VCaP (cell line): ENCODE measurements around the gene SAMD7.
A peak's percentile ranks its signal among the peaks of the same experiment; 100 is the strongest.

Experiments
- H3K27ac ChIP-seq: fragments of 450-650 bp; 2 replicates; pipeline ENCODE4 v1.5.1; 2017
- TF ChIP-seq, protein P1 (sequence below): fragments of 450-650 bp; conservative IDR thresholded peaks from 2 replicates; pipeline ENCODE4 v1.5.1; 2017; ENCODE audit warnings: mild to moderate bottlenecking, moderate library complexity

Gene SAMD7

DNA sequence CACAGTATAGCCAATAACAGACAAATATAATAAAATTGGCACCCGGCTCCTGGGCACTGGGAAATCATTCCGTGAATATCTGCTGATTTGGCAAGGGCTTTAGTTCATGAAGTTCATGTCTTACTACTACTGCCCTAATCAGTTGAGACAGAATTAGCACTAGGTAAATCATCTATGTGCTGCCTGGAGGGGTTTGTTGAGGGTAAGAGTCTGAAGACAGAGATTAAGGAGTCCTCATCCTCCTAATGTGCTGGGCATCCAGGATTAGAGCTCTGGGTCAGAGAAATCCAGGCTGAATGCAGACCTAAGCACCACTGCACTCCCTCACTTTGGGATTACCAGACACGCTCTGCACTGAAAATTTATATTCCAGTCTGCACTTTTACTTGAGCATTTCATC is 2.0 kb downstream of the SAMD7 start:
- TF ChIP-seq, protein P1, sequence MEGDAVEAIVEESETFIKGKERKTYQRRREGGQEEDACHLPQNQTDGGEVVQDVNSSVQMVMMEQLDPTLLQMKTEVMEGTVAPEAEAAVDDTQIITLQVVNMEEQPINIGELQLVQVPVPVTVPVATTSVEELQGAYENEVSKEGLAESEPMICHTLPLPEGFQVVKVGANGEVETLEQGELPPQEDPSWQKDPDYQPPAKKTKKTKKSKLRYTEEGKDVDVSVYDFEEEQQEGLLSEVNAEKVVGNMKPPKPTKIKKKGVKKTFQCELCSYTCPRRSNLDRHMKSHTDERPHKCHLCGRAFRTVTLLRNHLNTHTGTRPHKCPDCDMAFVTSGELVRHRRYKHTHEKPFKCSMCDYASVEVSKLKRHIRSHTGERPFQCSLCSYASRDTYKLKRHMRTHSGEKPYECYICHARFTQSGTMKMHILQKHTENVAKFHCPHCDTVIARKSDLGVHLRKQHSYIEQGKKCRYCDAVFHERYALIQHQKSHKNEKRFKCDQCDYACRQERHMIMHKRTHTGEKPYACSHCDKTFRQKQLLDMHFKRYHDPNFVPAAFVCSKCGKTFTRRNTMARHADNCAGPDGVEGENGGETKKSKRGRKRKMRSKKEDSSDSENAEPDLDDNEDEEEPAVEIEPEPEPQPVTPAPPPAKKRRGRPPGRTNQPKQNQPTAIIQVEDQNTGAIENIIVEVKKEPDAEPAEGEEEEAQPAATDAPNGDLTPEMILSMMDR: no peak

DNA sequence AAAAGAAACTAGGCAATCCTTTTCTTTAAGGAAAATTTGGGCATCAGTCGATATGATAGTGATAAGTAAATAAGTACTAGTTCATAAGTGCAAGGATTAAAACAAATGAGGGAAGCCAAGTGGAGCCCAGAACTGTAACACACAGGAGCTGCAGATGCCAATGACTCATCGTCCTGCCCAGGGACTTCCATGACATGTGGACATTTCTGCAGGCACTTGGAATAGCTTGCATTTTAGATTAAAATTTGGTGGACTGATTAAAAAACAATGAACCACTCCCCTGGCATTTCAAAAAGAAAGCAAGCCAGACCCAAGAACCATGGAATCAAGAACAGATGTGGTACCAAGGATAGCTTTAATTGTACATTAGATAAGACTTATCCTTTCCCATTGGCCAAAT is 2.9 kb downstream of the SAMD7 start:
- TF ChIP-seq, protein P1: no peak
- no peak overlapping the region for H3K27ac ChIP-seq

More for the DNA sequence above, 2.0 kb downstream of the SAMD7 start:
- no peak overlapping the region for H3K27ac ChIP-seq

DNA sequence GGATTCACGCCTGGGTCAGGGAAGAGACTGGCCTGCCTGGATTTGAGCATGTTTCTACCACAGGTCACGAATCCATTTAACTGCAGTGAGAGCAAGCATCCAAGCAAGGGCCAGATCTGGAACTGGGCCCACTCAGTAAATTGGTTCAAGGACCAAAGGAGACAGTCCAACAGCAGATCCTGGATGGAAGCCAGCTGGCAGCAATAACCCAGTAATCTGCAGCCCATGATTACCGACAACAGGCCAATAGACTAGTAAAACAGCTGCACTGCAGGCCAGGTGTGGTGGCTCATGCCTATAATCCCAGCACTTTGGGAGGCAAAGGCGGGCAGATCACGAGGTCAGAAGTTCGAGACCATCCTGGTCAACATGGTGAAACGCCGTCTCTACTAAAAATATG is 11.8 kb downstream of the SAMD7 start:
- TF ChIP-seq, protein P1: no peak

DNA sequence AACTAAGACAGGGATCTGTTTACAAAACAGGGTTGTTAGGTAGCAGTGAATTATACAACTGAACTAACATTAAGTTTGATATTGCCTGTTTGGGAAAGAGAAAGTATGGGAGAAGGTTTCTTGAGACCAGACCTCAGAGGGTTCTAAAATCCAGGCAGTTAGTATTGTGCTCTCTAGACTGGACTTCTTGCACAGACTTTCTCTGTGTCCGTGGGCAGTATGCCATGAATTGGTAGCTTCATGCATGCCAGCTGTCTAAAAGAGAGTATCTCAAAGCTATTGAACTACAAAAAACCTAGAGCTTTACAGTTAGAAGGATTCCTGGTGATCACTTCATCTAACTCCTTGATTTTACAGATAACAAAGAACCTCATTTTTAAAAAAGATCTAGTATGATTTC is 12.5 kb downstream of the SAMD7 start:
- H3K27ac ChIP-seq: peak overlapping the region; percentile 53
- TF ChIP-seq, protein P1: no peak

More for the DNA sequence above, 11.8 kb downstream of the SAMD7 start:
- peak overlapping the region; percentile 53 for H3K27ac ChIP-seq

DNA sequence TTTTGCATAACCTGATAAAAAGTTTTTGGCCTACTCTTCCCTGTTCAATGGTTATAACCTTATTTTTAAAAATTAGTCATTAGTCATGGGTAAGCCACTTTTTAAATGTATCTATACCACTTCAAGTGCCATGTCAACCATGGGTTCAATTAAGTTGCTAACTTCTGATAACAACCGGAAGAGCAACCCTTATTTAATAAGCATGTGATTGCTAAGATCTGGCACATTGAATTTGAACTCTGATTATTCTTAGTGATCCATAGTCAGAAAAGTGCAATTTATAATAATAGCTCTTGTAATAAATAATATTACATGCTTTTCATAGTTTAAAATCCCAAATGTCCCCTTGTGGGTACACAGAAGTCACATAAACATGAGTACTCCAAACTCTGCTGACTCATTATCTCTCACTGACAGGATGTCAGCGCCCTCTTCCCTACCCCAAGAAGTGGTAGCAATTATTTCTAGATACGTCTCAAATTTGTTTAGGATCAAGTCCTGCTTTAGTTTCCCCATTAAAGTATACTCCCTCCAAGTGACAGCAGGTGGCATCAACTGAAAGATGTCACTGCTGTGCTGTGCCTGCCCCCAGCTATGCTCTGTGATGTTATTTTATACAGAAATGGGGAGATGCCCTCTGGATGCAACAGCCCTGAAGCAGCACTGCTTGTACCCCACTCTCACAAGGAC is 18.6 kb downstream of the SAMD7 start:
- TF ChIP-seq, protein P1: peak; percentile 66

DNA sequence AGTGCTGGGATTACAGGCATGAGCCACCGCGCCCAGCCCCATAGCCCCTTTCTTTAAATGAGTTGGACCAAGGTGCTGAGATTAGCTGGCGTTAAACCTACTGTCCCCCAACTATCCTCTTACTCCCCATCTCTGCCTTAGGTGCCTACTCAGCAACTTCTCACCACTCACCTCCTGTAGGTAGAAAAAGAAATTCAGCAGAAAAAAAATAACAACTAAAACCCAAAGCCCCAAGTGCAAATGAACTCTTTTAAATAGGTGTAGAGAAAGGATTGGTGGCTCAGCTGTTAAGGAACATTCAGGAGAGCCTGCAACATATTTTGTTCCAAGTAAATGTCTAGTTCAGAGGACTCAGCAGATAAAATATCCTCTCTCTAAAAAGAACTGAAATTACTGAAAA is 19.5 kb downstream of the SAMD7 start:
- TF ChIP-seq, protein P1: no peak
- no peak overlapping the region for H3K27ac ChIP-seq

More for the DNA sequence above, 18.6 kb downstream of the SAMD7 start:
- H3K27ac ChIP-seq: no peak overlapping the region

DNA sequence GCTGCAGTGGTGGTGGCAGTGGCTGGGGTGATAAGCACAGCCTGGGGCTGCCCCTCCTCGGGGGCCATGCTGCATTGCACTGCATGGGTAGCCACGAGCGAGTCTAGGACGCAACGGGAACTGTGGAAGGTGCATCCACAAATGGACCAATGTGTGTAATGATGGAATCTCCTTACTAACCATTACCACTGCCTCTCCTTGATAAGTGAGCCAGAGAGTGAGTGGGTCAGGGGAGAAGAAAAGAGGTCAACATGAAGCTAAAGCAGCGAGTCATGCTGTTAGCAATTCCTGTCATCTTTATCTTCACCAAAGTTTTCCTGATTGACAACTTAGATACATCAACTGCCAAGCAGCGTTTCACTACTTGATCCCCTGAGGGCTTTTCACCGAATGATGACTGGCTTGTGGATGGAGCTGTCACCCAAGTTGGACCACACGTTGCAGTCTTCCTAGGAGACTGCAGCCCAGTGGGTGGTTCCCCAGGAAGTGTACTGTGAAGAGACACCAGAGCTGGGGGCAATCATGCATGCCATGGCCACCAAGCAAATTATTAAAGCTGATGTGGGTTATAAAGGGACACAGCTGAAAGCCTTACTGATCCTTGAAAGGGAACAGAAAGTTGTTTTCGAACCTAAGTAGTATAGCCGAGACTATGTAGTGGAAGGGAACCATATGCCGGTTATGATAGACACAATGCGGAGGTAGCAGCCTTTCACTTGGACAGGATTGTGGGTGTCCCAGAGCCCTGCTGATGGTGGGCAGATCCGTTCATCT is 20.6 kb downstream of the SAMD7 start:
- H3K27ac ChIP-seq: no peak overlapping the region
- TF ChIP-seq, protein P1: no peak
